SK-N-SH treated with all-trans-retinoic acid at 6 μM for 48 hours (cell line): Measurements from ENCODE around the gene TMBIM6.

ENCODE experiments used
- ATAC-seq: fragments of 200-7000 bp; cut with Tn5 transposase; 3 replicates; pipeline ENCODE4 v1.9.1; 2020; ENCODE audit warnings: mild to moderate bottlenecking, moderate library complexity
- ARNTL ChIP-seq: fragments of 450-650 bp; formaldehyde crosslinking; IDR thresholded peaks from 2 replicates; pipeline ENCODE4 v1.5.0; 2020; ENCODE audit warnings: low read depth, mild to moderate bottlenecking, moderate library complexity, borderline replicate concordance
- BACH2 ChIP-seq: fragments of 250-450 bp; sonication (Bioruptor Pico); IDR thresholded peaks from 2 replicates; pipeline ENCODE4 v1.9.0; 2021; ENCODE audit warnings: mild to moderate bottlenecking, borderline replicate concordance
- CREB5 ChIP-seq: fragments of 250-450 bp; sonication (Bioruptor Pico); IDR thresholded peaks from 2 replicates; pipeline ENCODE4 v1.5.1; 2020; ENCODE audit warnings: low read depth, mild to moderate bottlenecking, moderate library complexity
- CSDC2 ChIP-seq: fragments of 250-450 bp; sonication (Bioruptor Pico); IDR thresholded peaks from 2 replicates; pipeline ENCODE4 v1.5.0; 2020; ENCODE audit warnings: mild to moderate bottlenecking, moderate library complexity
- ESRRG ChIP-seq: fragments of 250-450 bp; sonication (Bioruptor Pico); IDR thresholded peaks from 2 replicates; pipeline ENCODE4 v1.6.1; 2021; ENCODE audit warnings: mild to moderate bottlenecking
- ISL1 ChIP-seq: fragments of 250-450 bp; sonication (Bioruptor Pico); IDR thresholded peaks from 2 replicates; pipeline ENCODE4 v2.1.2; 2022; ENCODE audit warnings: mild to moderate bottlenecking, moderate library complexity
- OSR1 ChIP-seq: fragments of 250-450 bp; sonication (Bioruptor Pico); IDR thresholded peaks from 2 replicates; pipeline ENCODE4 v1.8.0; 2022; ENCODE audit warnings: moderate library complexity, mild to moderate bottlenecking, inconsistent platforms
- POU6F1 ChIP-seq: fragments of 250-450 bp; sonication (Bioruptor Pico); IDR thresholded peaks from 2 replicates; pipeline ENCODE4 v1.8.0; 2021; ENCODE audit warnings: low read depth, mild to moderate bottlenecking, moderate library complexity, borderline replicate concordance
- PPARA ChIP-seq: fragments of 250-450 bp; sonication (Bioruptor Pico); IDR thresholded peaks from 2 replicates; pipeline ENCODE4 v1.5.0; 2020; ENCODE audit warnings: mild to moderate bottlenecking, borderline replicate concordance
- RARB ChIP-seq: fragments of 250-450 bp; sonication (Bioruptor Pico); IDR thresholded peaks from 2 replicates; pipeline ENCODE4 v1.8.0; 2021; ENCODE audit warnings: mild to moderate bottlenecking, moderate library complexity
- SNAI2 ChIP-seq: fragments of 250-450 bp; sonication (Bioruptor Pico); IDR thresholded peaks from 2 replicates; pipeline ENCODE4 v1.5.0; 2020; ENCODE audit warnings: mild to moderate bottlenecking, moderate library complexity
- TCF4 ChIP-seq: fragments of 250-450 bp; sonication (Bioruptor Pico); IDR thresholded peaks from 2 replicates; pipeline ENCODE4 v1.8.0; 2021; ENCODE audit warnings: mild to moderate bottlenecking, moderate library complexity, borderline replicate concordance
- ZC3H10 ChIP-seq: fragments of 250-450 bp; sonication (Bioruptor Pico); IDR thresholded peaks from 2 replicates; pipeline ENCODE4 v1.5.1; 2021; ENCODE audit warnings: mild to moderate bottlenecking, moderate library complexity
- ZFP3 ChIP-seq: fragments of 250-450 bp; sonication (Bioruptor Pico); IDR thresholded peaks from 2 replicates; pipeline ENCODE4 v1.5.0; 2020; ENCODE audit warnings: mild to moderate bottlenecking, moderate library complexity
- ZFP30 ChIP-seq: fragments of 450-650 bp; formaldehyde crosslinking; IDR thresholded peaks from 2 replicates; pipeline ENCODE4 v1.5.0; 2022; ENCODE audit warnings: mild to moderate bottlenecking, moderate library complexity
- ZNF565 ChIP-seq: fragments of 450-650 bp; formaldehyde crosslinking; conservative IDR thresholded peaks from 2 replicates; pipeline ENCODE4 v1.5.0; 2020; ENCODE audit warnings: low read depth, mild to moderate bottlenecking, moderate library complexity
- ZNF70 ChIP-seq: fragments of 450-650 bp; formaldehyde crosslinking; IDR thresholded peaks from 2 replicates; pipeline ENCODE4 v1.5.0; 2020; ENCODE audit warnings: mild to moderate bottlenecking, moderate library complexity
- ZNF8 ChIP-seq: fragments of 450-650 bp; formaldehyde crosslinking; IDR thresholded peaks from 2 replicates; pipeline ENCODE4 v1.5.0; 2020; ENCODE audit warnings: mild to moderate bottlenecking, moderate library complexity
- TF ChIP-seq, protein P1 (sequence below): fragments of 250-450 bp; sonication (Bioruptor Pico); IDR thresholded peaks from 2 replicates; pipeline ENCODE4 v1.8.0; 2020; ENCODE audit warnings: mild to moderate bottlenecking, moderate library complexity, borderline replicate concordance
- TF ChIP-seq, protein P2 (sequence below): fragments of 250-450 bp; sonication (Bioruptor Pico); IDR thresholded peaks from 2 replicates; pipeline ENCODE4 v1.5.0; 2020; ENCODE audit warnings: mild to moderate bottlenecking, moderate library complexity

The TMBIM6 gene

DNA sequence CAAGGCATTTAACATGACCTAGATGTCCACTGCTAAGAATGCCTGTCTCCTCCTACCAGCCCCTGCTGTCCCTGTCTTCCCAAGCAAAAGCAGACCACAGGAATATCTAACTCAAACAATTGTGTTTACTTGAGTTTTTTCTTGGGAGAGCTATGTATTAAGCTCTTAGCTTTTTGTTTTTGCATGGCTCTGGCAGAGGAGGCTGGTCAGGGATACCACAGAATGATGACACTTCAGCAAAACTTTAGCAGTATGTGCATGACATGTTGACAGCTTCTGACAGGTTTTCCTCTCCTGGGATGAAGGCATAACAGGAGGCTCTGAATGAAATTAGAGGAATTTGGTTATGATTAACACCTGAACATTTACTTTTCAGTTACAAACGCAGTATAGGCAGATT lies 6.9 kb downstream of the TMBIM6 start:
- ATAC-seq: no peak
- TF ChIP-seq, protein P1, sequence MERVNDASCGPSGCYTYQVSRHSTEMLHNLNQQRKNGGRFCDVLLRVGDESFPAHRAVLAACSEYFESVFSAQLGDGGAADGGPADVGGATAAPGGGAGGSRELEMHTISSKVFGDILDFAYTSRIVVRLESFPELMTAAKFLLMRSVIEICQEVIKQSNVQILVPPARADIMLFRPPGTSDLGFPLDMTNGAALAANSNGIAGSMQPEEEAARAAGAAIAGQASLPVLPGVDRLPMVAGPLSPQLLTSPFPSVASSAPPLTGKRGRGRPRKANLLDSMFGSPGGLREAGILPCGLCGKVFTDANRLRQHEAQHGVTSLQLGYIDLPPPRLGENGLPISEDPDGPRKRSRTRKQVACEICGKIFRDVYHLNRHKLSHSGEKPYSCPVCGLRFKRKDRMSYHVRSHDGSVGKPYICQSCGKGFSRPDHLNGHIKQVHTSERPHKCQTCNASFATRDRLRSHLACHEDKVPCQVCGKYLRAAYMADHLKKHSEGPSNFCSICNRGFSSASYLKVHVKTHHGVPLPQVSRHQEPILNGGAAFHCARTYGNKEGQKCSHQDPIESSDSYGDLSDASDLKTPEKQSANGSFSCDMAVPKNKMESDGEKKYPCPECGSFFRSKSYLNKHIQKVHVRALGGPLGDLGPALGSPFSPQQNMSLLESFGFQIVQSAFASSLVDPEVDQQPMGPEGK (CRISPR knock-in tag): no peak
- TF ChIP-seq ZNF70 (CRISPR knock-in tag) (no peak), ZFP30 (CRISPR knock-in tag) (no peak), BACH2 (CRISPR knock-in tag) (no peak), SNAI2 (no peak), CSDC2 (CRISPR knock-in tag) (no peak)
- TF ChIP-seq, all 23 proteins: peak for 0

GRCh38 chr12:49748800-49749199 lies 7.4 kb downstream of the TMBIM6 start:
- TF ChIP-seq ARNTL (CRISPR knock-in tag) (no peak), POU6F1 (CRISPR knock-in tag) (no peak), SNAI2 (no peak), ZNF70 (CRISPR knock-in tag) (no peak), ZNF8 (no peak), ZFP30 (CRISPR knock-in tag) (no peak), PPARA (CRISPR knock-in tag) (no peak), TCF4 (CRISPR knock-in tag) (no peak), BACH2 (CRISPR knock-in tag) (no peak)
- TF ChIP-seq, protein P2, sequence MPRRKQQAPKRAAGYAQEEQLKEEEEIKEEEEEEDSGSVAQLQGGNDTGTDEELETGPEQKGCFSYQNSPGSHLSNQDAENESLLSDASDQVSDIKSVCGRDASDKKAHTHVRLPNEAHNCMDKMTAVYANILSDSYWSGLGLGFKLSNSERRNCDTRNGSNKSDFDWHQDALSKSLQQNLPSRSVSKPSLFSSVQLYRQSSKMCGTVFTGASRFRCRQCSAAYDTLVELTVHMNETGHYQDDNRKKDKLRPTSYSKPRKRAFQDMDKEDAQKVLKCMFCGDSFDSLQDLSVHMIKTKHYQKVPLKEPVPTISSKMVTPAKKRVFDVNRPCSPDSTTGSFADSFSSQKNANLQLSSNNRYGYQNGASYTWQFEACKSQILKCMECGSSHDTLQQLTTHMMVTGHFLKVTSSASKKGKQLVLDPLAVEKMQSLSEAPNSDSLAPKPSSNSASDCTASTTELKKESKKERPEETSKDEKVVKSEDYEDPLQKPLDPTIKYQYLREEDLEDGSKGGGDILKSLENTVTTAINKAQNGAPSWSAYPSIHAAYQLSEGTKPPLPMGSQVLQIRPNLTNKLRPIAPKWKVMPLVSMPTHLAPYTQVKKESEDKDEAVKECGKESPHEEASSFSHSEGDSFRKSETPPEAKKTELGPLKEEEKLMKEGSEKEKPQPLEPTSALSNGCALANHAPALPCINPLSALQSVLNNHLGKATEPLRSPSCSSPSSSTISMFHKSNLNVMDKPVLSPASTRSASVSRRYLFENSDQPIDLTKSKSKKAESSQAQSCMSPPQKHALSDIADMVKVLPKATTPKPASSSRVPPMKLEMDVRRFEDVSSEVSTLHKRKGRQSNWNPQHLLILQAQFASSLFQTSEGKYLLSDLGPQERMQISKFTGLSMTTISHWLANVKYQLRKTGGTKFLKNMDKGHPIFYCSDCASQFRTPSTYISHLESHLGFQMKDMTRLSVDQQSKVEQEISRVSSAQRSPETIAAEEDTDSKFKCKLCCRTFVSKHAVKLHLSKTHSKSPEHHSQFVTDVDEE (CRISPR knock-in tag): no peak
- TF ChIP-seq, protein P1 (CRISPR knock-in tag): no peak
- no peak for ATAC-seq

DNA sequence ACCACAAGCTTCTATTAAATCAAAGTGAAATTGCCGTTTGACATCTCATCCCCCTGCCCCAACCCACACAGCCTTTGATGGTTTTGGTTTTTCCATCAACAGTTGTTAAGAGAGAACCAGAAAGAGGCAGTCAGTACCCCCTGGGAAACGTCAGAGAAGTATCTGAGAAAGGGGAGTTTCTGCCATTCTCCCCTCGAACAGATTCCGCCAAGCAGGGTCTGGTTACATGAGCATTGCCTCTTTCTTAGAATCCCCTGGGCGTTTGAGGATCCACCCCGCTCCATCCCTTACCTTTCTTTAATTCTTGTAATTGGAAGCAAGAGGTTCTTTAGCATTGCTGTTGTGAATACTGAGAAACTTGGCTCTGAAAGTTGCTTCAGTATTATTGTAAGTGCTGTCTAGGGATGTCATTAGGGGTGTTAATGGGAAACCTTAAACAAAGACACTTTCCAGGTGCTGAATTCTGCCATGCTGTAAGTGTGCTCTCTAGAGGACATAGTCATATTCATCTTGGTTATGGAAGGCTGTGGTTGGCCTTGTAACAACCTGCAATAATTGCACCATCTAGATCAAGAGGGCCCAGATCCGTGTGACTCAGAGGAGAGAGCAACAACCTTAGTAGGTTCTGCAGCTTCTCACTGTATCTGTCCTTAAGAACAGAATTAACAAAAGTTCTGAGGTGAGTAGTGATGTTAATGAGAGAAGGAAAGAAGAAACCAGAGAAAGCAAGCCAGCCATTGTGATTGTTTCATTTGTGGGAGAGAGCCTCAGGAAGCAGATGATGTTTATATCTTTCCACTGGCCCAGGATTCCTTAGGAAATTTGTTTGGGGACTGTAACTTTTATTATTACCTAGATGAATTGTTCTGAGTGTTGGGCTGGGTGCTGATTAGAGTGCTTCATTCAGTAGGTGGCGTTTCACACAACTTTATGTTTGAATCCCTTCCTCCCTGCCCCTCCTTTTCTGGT lies 9.0 kb downstream of the TMBIM6 start:
- peak; percentile 55 for ATAC-seq
- TF ChIP-seq CREB5 (CRISPR knock-in tag) (no peak), RARB (no peak), ZFP30 (CRISPR knock-in tag) (no peak), ZC3H10 (CRISPR knock-in tag) (no peak), ISL1 (CRISPR knock-in tag) (no peak), TCF4 (CRISPR knock-in tag) (no peak), ZNF70 (CRISPR knock-in tag) (no peak), ARNTL (CRISPR knock-in tag) (no peak), BACH2 (CRISPR knock-in tag) (no peak), ESRRG (CRISPR knock-in tag) (no peak), PPARA (CRISPR knock-in tag) (no peak), POU6F1 (CRISPR knock-in tag) (no peak), ZFP3 (CRISPR knock-in tag) (no peak), OSR1 (no peak), SNAI2 (no peak), ZNF565 (no peak), ZNF8 (no peak)
- TF ChIP-seq, protein P1 (CRISPR knock-in tag): no peak
